GM18502 (cell line): ENCODE data around the gene UNG.
"Not testable (repeated sequence)": the region's sequence is repeated elsewhere in the genome, so short reads cannot be mapped to it uniquely, and the experiment has no call there.

ENCODE experiments used
- ATAC-seq: cut with Tn5 transposase; IDR thresholded peaks from one replicate; pipeline ENCODE4 v1.9.1; 2021; ENCODE audit warnings: mild to moderate bottlenecking; ENCODE audit not compliant: unreplicated experiment, poor library complexity

UNG gene

DNA sequence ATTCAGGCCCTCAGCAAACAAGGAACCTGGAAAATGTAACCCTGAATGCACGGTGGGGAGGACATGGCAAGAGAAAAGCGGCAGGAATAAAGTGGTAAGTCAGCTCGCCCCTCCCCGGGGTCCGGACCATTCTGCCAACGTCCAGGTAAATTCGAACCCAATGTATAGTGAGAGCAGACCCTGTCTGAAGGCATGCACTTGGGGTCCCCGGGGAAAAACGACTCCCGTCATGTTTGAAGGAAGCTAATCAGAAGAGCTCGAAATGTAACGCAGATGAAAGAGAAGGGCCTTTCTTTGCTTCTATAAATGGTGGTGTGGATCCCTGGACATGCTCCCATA is 19.2 kb downstream of the UNG start:
- no peak for ATAC-seq

DNA sequence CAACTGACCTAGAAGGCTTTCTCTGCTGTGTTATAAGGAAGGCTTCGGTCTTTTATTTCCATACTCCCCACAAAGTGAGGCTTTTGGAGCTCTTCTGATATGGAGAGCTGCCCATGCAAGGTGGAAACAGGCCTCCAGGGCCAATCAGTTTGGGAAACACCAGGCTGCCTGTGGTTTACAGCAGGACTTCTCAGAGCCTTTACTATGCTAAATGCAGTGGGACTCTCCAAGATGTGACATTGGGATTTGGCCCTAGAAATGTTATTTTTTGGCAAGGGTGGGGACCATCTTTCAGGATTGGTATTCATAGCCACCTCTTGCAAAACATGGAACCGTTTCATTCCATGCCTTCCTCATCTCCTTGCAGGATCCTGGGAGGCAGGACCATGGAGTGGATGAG is 22.7 kb downstream of the UNG start:
- no peak for ATAC-seq

DNA sequence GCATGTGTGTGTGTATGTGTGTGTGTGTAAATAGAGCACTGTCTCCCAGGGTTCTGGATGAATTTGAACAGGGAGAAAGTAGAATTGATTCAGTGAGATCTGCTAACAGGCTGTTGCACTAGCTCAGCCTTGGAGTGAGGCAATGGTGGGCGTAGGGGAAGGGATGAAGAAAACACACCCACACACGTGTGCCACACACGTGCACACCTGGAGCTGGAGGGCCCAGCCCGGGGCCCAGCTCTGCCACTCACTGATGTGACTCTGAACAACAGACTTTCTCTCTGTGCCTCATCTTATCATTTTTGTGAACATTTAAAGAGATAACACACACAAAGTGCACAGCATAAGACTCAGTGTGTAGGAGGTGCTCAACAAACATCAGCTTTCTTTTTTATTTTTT is 23.2 kb downstream of the UNG start:
- ATAC-seq, result no peak

DNA sequence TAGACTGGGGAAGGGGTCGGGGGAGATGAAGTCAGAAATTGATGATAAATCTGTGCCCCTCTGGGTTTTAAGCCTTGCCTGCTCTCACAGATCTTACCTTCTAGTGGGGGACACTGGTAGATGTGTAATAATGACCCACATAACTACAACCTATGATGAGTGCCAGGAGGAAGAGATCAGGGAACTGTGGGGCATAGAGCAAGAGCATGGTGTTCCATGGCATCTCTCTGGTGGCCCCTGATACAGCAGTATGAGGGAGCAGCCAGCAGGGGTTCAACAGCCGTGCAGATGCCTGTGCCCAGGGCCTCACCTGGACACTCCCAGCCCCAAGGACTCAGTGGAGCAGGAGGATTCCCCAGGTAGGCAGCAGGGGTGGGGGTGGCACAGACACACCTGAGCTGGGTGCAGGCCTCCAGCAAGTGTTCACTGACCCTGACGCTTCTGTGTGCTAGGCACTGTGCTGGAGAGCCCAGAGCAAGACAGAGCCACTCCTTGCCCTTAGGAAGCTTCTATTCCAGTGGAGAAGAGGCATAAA is 24.0 kb downstream of the UNG start:
- no peak for ATAC-seq

- no peak for ATAC-seq
Observed at GRCh38 chr12:109124878-109125648, 27.7 kb downstream of the UNG start.

GRCh38 chr12:109125791-109126190 is 28.4 kb downstream of the UNG start:
- no peak for ATAC-seq

DNA sequence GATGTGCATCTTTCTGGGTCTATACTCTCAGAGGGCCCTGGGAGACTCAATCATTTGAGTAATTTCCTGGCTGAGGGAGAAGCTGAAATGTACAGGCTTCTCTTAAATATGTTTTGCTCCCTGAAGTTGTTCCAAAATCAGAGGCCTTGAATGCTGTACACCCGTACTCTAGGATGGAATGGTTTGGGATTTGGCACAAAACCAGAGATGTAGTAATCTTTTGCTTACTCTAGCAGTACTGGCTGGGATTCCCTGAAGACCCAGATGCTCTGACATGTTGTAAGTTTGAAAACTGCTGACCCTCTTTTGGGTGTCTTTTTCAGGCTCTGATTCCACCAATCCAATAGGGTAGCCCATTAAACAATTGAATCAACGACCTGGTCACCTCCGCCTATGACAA is 29.4 kb downstream of the UNG start:
- no peak for ATAC-seq

GRCh38 chr12:109127533-109128242 is 30.3 kb downstream of the UNG start:
- no peak for ATAC-seq

DNA sequence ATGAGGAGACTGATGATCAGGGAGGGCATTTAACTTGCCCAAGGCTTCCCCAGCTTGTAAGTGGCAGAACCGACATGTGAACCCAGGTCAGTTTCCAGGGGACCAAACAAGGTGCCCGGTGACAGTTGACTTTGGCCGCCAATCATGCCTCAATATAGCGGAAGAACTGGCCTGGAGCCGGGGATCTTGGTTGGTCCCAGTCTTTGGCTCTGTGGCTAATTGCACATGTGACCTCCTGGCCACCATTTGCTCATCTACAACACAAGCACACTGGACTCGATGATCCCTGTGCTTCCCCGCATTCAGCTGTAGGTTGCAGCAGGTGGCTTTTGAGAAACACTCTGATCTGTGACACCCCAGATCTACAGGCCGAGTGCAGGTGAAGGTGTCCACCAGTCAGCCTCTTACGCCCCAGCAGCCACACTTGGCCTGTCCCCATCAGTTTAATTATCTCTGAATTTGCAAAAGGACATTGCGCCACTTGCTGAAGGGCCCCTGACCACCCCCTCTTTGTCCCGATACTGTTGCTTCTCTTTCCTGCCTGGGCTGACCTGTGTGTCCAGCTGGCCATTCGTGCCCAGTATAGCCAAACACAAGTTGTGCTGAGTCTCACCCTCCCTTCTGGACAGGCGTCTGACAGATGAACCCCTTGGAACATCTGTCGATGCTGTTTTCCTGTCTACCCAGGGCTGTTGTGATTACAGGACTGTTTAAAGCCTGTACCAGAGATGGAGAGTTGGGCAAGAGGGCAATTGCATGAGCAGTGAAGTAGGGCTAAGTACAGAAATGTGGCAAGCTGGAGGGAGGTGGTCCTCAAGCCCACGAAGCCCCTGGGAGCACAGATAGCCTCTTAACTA is 33.1 kb downstream of the UNG start:
- no peak for ATAC-seq

- ATAC-seq, result no peak
Observed at GRCh38 chr12:109131154-109132050, 34.0 kb downstream of the UNG start.

GRCh38 chr12:109134186-109134917 is 37.0 kb downstream of the UNG start:
- no peak for ATAC-seq

- ATAC-seq, result no peak
Observed at GRCh38 chr12:109137055-109137454, 39.7 kb downstream of the UNG start.

DNA sequence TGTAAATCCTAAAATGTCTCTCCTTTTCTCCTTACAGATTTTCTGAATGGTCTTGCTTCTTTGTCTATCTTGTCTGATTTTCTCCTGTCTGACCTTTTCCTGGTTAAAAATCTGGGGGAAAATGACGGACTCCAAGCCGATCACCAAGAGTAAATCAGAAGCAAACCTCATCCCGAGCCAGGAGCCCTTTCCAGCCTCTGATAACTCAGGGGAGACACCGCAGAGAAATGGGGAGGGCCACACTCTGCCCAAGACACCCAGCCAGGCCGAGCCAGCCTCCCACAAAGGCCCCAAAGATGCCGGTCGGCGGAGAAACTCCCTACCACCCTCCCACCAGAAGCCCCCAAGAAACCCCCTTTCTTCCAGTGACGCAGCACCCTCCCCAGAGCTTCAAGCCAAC is 42.0 kb downstream of the UNG start:
- ATAC-seq, result no peak

GRCh38 chr12:109139791-109140190 is 42.4 kb downstream of the UNG start:
- no peak for ATAC-seq

DNA sequence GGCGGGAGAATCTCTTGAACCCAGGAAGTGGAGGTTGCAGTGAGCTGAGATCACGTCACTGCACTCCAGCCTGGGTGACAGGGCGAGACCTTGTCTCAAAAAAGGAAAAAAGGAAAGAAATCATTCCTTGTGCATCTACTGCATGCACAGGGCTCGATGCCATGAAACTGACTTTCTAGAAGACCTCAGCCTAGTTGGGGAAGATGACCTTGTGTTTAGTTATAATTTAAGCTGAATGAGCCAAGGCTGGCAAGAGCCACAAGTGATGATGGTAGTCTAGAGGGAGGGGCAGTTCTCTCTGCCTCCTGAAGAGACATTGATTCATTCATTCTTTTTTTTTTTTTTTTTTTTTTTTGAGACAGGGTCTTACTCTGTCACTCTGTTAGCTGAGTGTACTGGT is 43.2 kb downstream of the UNG start:
- no peak for ATAC-seq

DNA sequence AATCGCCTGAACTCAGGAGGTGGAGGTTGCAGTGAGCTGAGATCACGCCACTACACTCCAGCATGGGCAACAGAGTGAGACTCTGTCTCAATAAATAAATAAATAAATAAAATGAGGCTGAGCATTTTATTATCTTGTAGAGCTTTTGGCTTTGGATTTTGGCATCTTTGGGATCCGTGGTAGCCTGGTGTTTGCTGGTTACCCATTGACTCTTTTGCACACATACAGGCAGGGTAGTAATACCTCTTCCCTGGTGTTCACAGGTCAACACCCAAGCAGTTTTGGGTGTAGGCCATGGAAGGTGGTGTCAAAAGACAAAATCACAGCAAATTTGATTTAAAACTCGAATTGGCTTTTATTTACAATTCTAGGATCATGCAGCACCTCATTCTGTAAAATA is 46.8 kb downstream of the UNG start:
- ATAC-seq, result no peak

GRCh38 chr12:109147126-109147525 is 49.7 kb downstream of the UNG start:
- not testable (repeated sequence) for ATAC-seq

- no peak for ATAC-seq
Observed at GRCh38 chr12:109147954-109148353, 50.6 kb downstream of the UNG start.

DNA sequence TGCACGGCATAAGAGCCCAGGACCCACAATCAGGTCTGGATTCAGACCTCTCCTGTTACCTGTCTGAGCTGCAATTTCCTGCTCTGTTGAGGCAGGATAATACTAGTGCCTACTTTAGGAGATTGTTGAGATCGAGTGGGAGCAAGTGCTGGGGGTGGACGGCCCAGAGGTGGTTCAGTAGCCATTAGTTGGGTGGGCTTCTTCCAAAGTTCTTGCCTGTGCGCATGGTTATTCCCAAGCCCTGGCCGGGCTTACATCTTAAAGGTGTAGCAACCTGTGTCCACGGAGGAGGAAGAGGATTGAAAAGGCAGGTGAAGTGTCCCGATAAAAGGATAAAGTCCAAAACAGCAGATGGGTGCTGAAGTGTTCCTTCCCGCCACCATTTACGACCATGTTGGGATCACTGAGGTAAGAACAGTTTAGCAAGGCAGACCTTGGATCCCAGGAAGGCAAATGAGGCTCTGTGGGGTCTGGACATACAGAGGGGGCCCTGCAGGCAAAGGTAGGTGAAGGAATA is 52.8 kb downstream of the UNG start:
- no peak for ATAC-seq
